SU-DHL-6 (cell line): ENCODE measurements around the gene NTM.

Experiments
- H2AFZ ChIP-seq: fragments of 200-600 bp; sonication (generic); 2 replicates; pipeline ENCODE4 v1.6.1; 2014; ENCODE audit warnings: low read depth, mild to moderate bottlenecking, moderate library complexity, mixed read lengths, antibody characterized with exemption, low read length; ENCODE audit not compliant: severe bottlenecking
- H3F3A ChIP-seq: fragments of 200-600 bp; shearing (Covaris generic); 2 replicates; pipeline ENCODE4 v1.6.0; 2016; ENCODE audit warnings: antibody characterized with exemption, mild to moderate bottlenecking; ENCODE audit not compliant: insufficient read depth
- H3K27ac ChIP-seq: fragments of 200-600 bp; sonication (generic); 2 replicates; pipeline ENCODE4 v1.5.1; 2016; ENCODE audit warnings: low read depth, mild to moderate bottlenecking, low read length, moderate library complexity, mixed read lengths
- H3K27me3 ChIP-seq: fragments of 200-600 bp; sonication (generic), shearing (Covaris generic); 2 replicates; pipeline ENCODE4 v1.6.0; 2014; ENCODE audit warnings: mild to moderate bottlenecking, low read length
- H3K36me3 ChIP-seq: fragments of 200-600 bp; sonication (generic); 2 replicates; pipeline ENCODE4 v1.6.1; 2014; ENCODE audit warnings: mild to moderate bottlenecking, low read length, mixed read lengths
- H3K4me2 ChIP-seq: fragments of 300-600, 200-600 bp; shearing (Covaris generic), sonication (generic); 2 replicates; pipeline ENCODE4 v1.6.0; 2014; ENCODE audit warnings: low read length, low read depth, mild to moderate bottlenecking; ENCODE audit not compliant: poor library complexity, severe bottlenecking
- H3K4me3 ChIP-seq: fragments of 200-600 bp; sonication (generic); 2 replicates; pipeline ENCODE4 v1.5.1; 2014; ENCODE audit warnings: antibody characterized with exemption, low read length, mild to moderate bottlenecking, mixed read lengths; ENCODE audit not compliant: insufficient read depth, poor library complexity, severe bottlenecking
- H3K79me2 ChIP-seq: fragments of 200-600 bp; sonication (generic); 2 replicates; pipeline ENCODE4 v1.6.1; 2014; ENCODE audit warnings: mild to moderate bottlenecking, low read length, moderate library complexity; ENCODE audit not compliant: insufficient read depth
- H3K9ac ChIP-seq: fragments of 200-600 bp; sonication (generic); 2 replicates; pipeline ENCODE4 v1.7.0; 2014; ENCODE audit warnings: mild to moderate bottlenecking, low read length
- H3K9me2 ChIP-seq: fragments of 200-600 bp; sonication (generic); replicated peaks from 2 replicates; pipeline ENCODE4 v1.6.1; 2014; ENCODE audit warnings: low read length; ENCODE audit not compliant: insufficient read depth
- H3K9me3 ChIP-seq: fragments of 200-600 bp; sonication (generic); 2 replicates; pipeline ENCODE4 v1.6.1; 2014; ENCODE audit warnings: low read length, mixed read lengths; ENCODE audit not compliant: insufficient read depth
- H4K20me1 ChIP-seq: fragments of 200-600 bp; sonication (generic); 2 replicates; pipeline ENCODE4 v1.6.1; 2014; ENCODE audit warnings: low read depth, mild to moderate bottlenecking, antibody characterized with exemption, low read length, moderate library complexity, mixed read lengths
- EZH2phosphoT487 ChIP-seq: fragments of 200-600 bp; sonication (generic), shearing (Covaris generic); conservative IDR thresholded peaks from 2 replicates; pipeline ENCODE4 v1.6.1; 2018; ENCODE audit warnings: mild to moderate bottlenecking, antibody characterized with exemption, low read length, moderate library complexity, mixed read lengths
- TF ChIP-seq, protein P1 (sequence below): fragments of 200-600 bp; sonication (generic); IDR thresholded peaks from one replicate; pipeline ENCODE4 v1.5.1; 2017; ENCODE audit warnings: antibody characterized with exemption, mild to moderate bottlenecking, low read length, moderate library complexity; ENCODE audit not compliant: insufficient read depth, poor library complexity, severe bottlenecking

Gene NTM

DNA sequence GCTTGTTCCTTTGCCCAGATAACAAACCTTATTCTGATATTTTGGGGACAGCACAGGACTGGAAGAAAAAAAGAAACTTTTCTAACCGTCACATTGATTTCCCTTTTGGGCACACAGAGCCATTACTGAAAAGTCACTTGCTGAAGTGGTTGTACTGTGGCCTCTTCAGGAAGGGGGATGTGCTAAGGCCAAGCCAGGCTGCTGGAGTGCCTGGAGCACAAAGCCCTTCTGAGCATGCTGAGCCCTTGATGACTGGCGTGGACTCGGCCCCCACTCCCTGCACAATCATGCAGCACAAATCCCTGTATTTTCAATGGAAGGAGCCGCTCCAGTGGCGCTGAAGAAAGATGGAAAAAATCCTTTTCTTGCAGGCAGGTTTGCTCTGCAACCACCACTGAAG is 164.2 kb downstream of the NTM start:
- Histone ChIP-seq H3F3A (no peaks in the 10 kb centered on the region), H3K27ac (no peak overlapping the region), H3K36me3 (no peaks in the 10 kb centered on the region), H3K79me2 (no peaks in the 10 kb centered on the region), H3K4me2 (no peak overlapping the region), H3K4me3 (no peak overlapping the region), H3K9me3 (no peaks in the 10 kb centered on the region), H2AFZ (no peak overlapping the region), H3K9me2 (no peaks in the 10 kb centered on the region), H4K20me1 (no peaks in the 10 kb centered on the region), H3K9ac (no peak overlapping the region), H3K27me3 (no peaks in the 10 kb centered on the region)
- TF ChIP-seq, protein P1, sequence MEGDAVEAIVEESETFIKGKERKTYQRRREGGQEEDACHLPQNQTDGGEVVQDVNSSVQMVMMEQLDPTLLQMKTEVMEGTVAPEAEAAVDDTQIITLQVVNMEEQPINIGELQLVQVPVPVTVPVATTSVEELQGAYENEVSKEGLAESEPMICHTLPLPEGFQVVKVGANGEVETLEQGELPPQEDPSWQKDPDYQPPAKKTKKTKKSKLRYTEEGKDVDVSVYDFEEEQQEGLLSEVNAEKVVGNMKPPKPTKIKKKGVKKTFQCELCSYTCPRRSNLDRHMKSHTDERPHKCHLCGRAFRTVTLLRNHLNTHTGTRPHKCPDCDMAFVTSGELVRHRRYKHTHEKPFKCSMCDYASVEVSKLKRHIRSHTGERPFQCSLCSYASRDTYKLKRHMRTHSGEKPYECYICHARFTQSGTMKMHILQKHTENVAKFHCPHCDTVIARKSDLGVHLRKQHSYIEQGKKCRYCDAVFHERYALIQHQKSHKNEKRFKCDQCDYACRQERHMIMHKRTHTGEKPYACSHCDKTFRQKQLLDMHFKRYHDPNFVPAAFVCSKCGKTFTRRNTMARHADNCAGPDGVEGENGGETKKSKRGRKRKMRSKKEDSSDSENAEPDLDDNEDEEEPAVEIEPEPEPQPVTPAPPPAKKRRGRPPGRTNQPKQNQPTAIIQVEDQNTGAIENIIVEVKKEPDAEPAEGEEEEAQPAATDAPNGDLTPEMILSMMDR, result no peak
- TF ChIP-seq EZH2phosphoT487, result no peak

GRCh38 chr11:131536159-131536558 is 165.7 kb downstream of the NTM start:
- Histone ChIP-seq H3F3A (no peaks in the 10 kb centered on the region), H3K4me3 (no peak overlapping the region), H3K9ac (no peak overlapping the region), H3K9me2 (no peaks in the 10 kb centered on the region), H2AFZ (no peak overlapping the region), H3K27me3 (no peaks in the 10 kb centered on the region), H4K20me1 (no peaks in the 10 kb centered on the region), H3K27ac (no peak overlapping the region), H3K9me3 (no peaks in the 10 kb centered on the region), H3K36me3 (no peaks in the 10 kb centered on the region), H3K79me2 (no peaks in the 10 kb centered on the region), H3K4me2 (no peak overlapping the region)
- TF ChIP-seq, protein P1, result no peak
- TF ChIP-seq EZH2phosphoT487, result no peak

- no peak overlapping the region for H3K9ac ChIP-seq
- no peak for TF ChIP-seq EZH2phosphoT487
- TF ChIP-seq, protein P1, result no peak
- H3K79me2 ChIP-seq, result no peaks in the 10 kb centered on the region
- H4K20me1 ChIP-seq, result no peaks in the 10 kb centered on the region
- no peak overlapping the region for H2AFZ ChIP-seq
- H3K27ac ChIP-seq, result no peak overlapping the region
- H3K9me3 ChIP-seq, result no peaks in the 10 kb centered on the region
- no peaks in the 10 kb centered on the region for H3K9me2 ChIP-seq
- no peaks in the 10 kb centered on the region for H3K36me3 ChIP-seq
- H3F3A ChIP-seq, result no peaks in the 10 kb centered on the region
- no peak overlapping the region for H3K4me3 ChIP-seq
- H3K4me2 ChIP-seq, result no peak overlapping the region
- no peaks in the 10 kb centered on the region for H3K27me3 ChIP-seq
Measured at GRCh38 chr11:131537196-131537595, 166.8 kb downstream of the NTM start.
